ENCODE data around the gene COL25A1.

Gene COL25A1

GRCh38 chr4:108947526-108947925 is 354.9 kb downstream of the COL25A1 start:
- TF ChIP-seq, protein P1, sequence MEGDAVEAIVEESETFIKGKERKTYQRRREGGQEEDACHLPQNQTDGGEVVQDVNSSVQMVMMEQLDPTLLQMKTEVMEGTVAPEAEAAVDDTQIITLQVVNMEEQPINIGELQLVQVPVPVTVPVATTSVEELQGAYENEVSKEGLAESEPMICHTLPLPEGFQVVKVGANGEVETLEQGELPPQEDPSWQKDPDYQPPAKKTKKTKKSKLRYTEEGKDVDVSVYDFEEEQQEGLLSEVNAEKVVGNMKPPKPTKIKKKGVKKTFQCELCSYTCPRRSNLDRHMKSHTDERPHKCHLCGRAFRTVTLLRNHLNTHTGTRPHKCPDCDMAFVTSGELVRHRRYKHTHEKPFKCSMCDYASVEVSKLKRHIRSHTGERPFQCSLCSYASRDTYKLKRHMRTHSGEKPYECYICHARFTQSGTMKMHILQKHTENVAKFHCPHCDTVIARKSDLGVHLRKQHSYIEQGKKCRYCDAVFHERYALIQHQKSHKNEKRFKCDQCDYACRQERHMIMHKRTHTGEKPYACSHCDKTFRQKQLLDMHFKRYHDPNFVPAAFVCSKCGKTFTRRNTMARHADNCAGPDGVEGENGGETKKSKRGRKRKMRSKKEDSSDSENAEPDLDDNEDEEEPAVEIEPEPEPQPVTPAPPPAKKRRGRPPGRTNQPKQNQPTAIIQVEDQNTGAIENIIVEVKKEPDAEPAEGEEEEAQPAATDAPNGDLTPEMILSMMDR (IDR thresholded peaks at IDR 0.05; ENCODE audit: low read depth, low read length), result no peak
- no peak for DNase-seq (ENCODE audit: extremely low read depth, low read depth)

GRCh38 chr4:108946237-108946636 is 356.2 kb downstream of the COL25A1 start:
- no peak for DNase-seq (ENCODE audit: extremely low read depth, low read depth)
- TF ChIP-seq, protein P1 (IDR thresholded peaks at IDR 0.05; ENCODE audit: low read depth, low read length), result no peak

DNA sequence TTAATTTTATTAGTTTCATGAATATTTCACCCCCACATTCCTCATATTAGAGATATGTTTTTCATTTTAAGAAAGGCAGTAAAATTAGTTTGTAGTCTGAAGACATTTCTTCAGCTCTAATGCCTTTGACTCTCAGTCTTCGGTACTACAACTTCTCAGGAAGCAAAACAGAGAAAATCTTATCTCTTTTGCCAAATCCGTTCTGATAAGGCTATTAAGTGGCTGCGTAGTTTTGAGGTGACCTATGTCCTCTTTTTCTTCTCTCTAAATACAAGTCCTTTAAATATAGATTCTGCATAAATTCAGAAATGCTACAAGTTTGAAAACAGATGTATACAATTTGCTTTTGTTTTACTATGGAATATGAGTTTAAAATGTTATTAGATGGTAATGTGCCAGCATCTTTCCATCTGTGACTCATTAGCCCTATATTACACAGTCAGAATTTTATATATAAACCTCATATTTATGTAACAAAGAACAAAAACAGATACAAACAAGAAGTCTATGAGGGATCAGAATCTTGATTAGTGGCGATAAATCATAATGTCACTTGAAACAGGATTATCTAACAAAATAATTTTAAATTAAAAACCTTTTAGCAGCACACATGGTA is 358.4 kb downstream of the COL25A1 start:
- TF ChIP-seq, protein P1 (IDR thresholded peaks at IDR 0.05; ENCODE audit: low read depth, low read length), result no peak
- DNase-seq (ENCODE audit: extremely low read depth, low read depth), result no peak

GRCh38 chr4:108943371-108943770 is 359.1 kb downstream of the COL25A1 start:
- TF ChIP-seq, protein P1 (IDR thresholded peaks at IDR 0.05; ENCODE audit: low read depth, low read length), result no peak
- no peak for DNase-seq (ENCODE audit: extremely low read depth, low read depth)

DNA sequence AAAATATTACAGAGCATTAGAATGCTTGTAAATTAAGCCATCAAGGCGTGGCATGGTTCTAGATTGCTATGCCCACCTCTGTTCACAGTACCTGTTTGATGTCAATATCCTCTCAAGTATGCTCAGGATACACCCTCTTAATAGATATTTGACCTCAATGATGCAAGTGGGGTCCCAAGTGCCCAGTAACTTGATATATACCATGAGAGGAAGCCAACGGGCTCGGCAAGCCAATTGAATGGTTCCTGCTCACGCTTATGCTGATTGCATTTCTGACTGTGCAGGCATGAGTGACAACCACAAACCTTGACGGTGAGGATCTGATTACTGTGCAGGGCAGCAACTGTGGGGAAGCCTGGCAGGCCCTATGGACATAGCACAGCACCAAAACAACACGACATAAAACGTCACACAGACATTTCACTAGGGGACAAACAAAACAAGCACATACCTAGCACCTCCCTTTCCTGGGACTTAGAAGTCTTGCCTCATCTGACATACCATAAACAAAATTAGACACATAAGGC is 360.5 kb downstream of the COL25A1 start:
- TF ChIP-seq, protein P1 (IDR thresholded peaks at IDR 0.05; ENCODE audit: low read depth, low read length), result no peak

DNA sequence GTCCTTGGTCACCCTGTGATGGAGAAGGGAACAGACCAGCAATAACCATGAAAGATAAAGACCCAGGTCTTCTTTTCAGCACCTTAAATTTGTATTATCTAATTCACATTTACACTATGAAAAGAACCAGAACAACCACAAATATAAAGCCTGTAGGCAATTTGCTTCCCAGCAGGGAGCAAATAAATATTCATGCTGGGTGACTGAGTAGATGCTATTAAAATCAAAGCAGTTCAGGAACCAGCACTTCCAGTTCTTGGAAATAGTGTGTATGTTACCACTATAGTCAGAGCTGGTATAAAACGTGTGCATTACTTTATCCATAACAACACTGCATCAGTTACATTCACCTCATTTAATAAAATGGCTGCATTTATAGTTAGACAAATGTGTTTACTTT is 361.8 kb downstream of the COL25A1 start:
- TF ChIP-seq, protein P1 (IDR thresholded peaks at IDR 0.05; ENCODE audit: low read depth, low read length), result no peak
- DNase-seq (ENCODE audit: extremely low read depth, low read depth), result no peak

More for the DNA sequence above, 360.5 kb downstream of the COL25A1 start:
- DNase-seq (ENCODE audit: extremely low read depth, low read depth), result no peak

- no peak for DNase-seq (ENCODE audit: extremely low read depth, low read depth)
- TF ChIP-seq, protein P1 (IDR thresholded peaks at IDR 0.05; ENCODE audit: low read depth, low read length), result no peak
Observed at GRCh38 chr4:108940149-108940548, 362.3 kb downstream of the COL25A1 start.
